Neural cell (in vitro differentiated cells): Measurements from ENCODE around the gene BABAM2. TPM values are rescaled to one million over a fixed set of nuclear protein-coding genes. Genes with fewer than 3 reads are reported as not detected.
"Not testable (repeated sequence)": the region's sequence is repeated elsewhere in the genome, so short reads cannot be mapped to it uniquely, and the experiment has no call there.

ENCODE experiments used
- H2AFZ ChIP-seq: fragments of 200-600, 300-800 bp; sonication (generic), shearing (Covaris generic); 2 replicates; pipeline ENCODE4 v1.6.0; 2014; ENCODE audit warnings: low read depth, mild to moderate bottlenecking, antibody characterized with exemption, low read length, moderate library complexity
- H3F3A ChIP-seq: fragments of 200-600 bp; shearing (Covaris generic); 2 replicates; pipeline ENCODE4 v1.6.1; 2016; ENCODE audit warnings: mild to moderate bottlenecking, moderate library complexity, mixed read lengths, antibody characterized with exemption, low read length; ENCODE audit not compliant: insufficient read depth, poor library complexity, severe bottlenecking
- H3K27ac ChIP-seq: fragments of 200-600, 300-800 bp; sonication (generic), shearing (Covaris generic); 2 replicates; pipeline ENCODE4 v1.5.1; 2014; ENCODE audit warnings: mild to moderate bottlenecking, low read length, moderate library complexity
- H3K27me3 ChIP-seq: fragments of 300-800, 200-600 bp; sonication (generic), shearing (Covaris generic); 2 replicates; pipeline ENCODE4 v1.6.0; 2014; ENCODE audit warnings: mild to moderate bottlenecking, low read depth, low read length, moderate library complexity; ENCODE audit not compliant: insufficient read depth
- H3K36me3 ChIP-seq: fragments of 300-800, 200-600 bp; sonication (generic), shearing (Covaris generic); 2 replicates; pipeline ENCODE4 v1.5.1; 2014; ENCODE audit warnings: mild to moderate bottlenecking, antibody characterized with exemption, low read length, moderate library complexity; ENCODE audit not compliant: insufficient read depth
- H3K4me2 ChIP-seq: fragments of 300-800, 200-600 bp; sonication (generic), shearing (Covaris generic); 2 replicates; pipeline ENCODE4 v1.6.0; 2014; ENCODE audit warnings: mild to moderate bottlenecking, low read length
- H3K4me3 ChIP-seq: fragments of 300-800, 200-600 bp; sonication (generic), shearing (Covaris generic); 2 replicates; pipeline ENCODE4 v1.5.1; 2014; ENCODE audit warnings: mild to moderate bottlenecking, low read length, moderate library complexity
- H3K79me2 ChIP-seq: fragments of 200-600 bp; shearing (Covaris generic); replicated peaks from 2 replicates; pipeline ENCODE4 v1.6.0; 2014; ENCODE audit warnings: mild to moderate bottlenecking, low read length, moderate library complexity; ENCODE audit not compliant: insufficient read depth
- H3K9ac ChIP-seq: fragments of 300-800, 200-600 bp; sonication (generic), shearing (Covaris generic); 2 replicates; pipeline ENCODE4 v1.6.1; 2016; ENCODE audit warnings: mild to moderate bottlenecking, low read length, mixed read lengths
- H3K9me2 ChIP-seq: fragments of 200-600 bp; shearing (Covaris generic); 2 replicates; pipeline ENCODE4 v1.6.1; 2016; ENCODE audit warnings: mild to moderate bottlenecking, low read length, mixed read lengths; ENCODE audit not compliant: insufficient read depth
- H3K9me3 ChIP-seq: fragments of 200-600, 300-800 bp; sonication (generic), shearing (Covaris generic); 2 replicates; pipeline ENCODE4 v1.6.1; 2016; ENCODE audit warnings: mild to moderate bottlenecking, mixed run types, low read length, moderate library complexity, mixed read lengths
- H4K20me1 ChIP-seq: fragments of 200-600 bp; shearing (Covaris generic); 2 replicates; pipeline ENCODE4 v1.6.1; 2016; ENCODE audit warnings: mild to moderate bottlenecking, mixed run types; ENCODE audit not compliant: insufficient read depth
- EP300 ChIP-seq: fragments of 450-650 bp; conservative IDR thresholded peaks from 2 replicates; pipeline ENCODE4 v1.6.1; 2014; ENCODE audit warnings: antibody characterized with exemption, mild to moderate bottlenecking, moderate library complexity; ENCODE audit not compliant: poor library complexity, severe bottlenecking
- EZH2 ChIP-seq: fragments of 200-600, 300-800 bp; shearing (Covaris generic), sonication (generic); IDR thresholded peaks from 2 replicates; pipeline ENCODE4 v1.6.1; 2014; ENCODE audit warnings: antibody characterized with exemption, low read length, borderline replicate concordance, mild to moderate bottlenecking; ENCODE audit not compliant: insufficient read depth, poor library complexity, severe bottlenecking
- MXI1 ChIP-seq: fragments of 450-650 bp; conservative IDR thresholded peaks from 2 replicates; pipeline ENCODE4 v1.6.1; 2014; ENCODE audit warnings: antibody characterized with exemption, mild to moderate bottlenecking; ENCODE audit not compliant: poor library complexity, severe bottlenecking
- POLR2AphosphoS5 ChIP-seq: IDR thresholded peaks from 2 replicates; pipeline ENCODE4 v1.6.1; 2012
- RAD21 ChIP-seq: fragments of 450-650 bp; conservative IDR thresholded peaks from 2 replicates; pipeline ENCODE4 v1.6.1; 2014; ENCODE audit warnings: antibody characterized with exemption, mild to moderate bottlenecking, moderate library complexity
- REST ChIP-seq: IDR thresholded peaks from 2 replicates; pipeline ENCODE4 v1.6.1; 2012; ENCODE audit warnings: borderline replicate concordance
- SMC3 ChIP-seq: fragments of 450-650 bp; conservative IDR thresholded peaks from 2 replicates; pipeline ENCODE4 v1.6.1; 2014; ENCODE audit warnings: antibody characterized with exemption, mild to moderate bottlenecking, moderate library complexity; ENCODE audit not compliant: poor library complexity
- TAF1 ChIP-seq: IDR thresholded peaks from 2 replicates; pipeline ENCODE4 v1.6.1; 2012; ENCODE audit warnings: low read depth
- polyA plus RNA-seq: library from polyadenylated mRNA; depleted of rRNA; stranded (reverse); fragments of >200 nt; gene quantifications from 2 replicates; pipeline ENCODE4 v1.2.3, GENCODE V29; 2014
- TF ChIP-seq, protein P1 (sequence below): fragments of 450-650 bp; IDR thresholded peaks from 2 replicates; pipeline ENCODE4 v1.5.1; 2014; ENCODE audit warnings: antibody characterized with exemption, mild to moderate bottlenecking, moderate library complexity; ENCODE audit not compliant: poor library complexity, severe bottlenecking

BABAM2 gene
- polyA plus RNA-seq, 1 donor from 2014 or later: 15.3 TPM

DNA sequence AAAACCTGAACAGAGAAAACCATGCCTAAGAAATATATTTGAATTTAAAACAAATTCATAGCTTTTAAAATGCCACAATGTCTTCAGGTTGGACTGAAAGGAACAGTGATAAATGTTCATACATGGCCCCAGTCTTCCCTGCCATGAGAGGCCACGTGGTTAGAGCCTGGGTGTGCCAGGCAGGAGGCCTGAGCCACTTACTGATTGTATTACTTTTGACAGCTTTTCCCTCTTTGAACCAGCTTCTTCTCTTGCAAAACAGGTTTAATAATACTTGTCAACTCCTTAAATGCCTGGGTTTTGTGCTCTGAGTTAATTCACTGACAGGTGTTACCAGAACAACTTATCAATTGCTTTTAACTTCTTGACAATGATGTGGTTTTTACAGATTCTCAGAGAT is 27.4 kb upstream of the BABAM2 start:
- Histone ChIP-seq H3K79me2 (no peaks in the 10 kb centered on the region), H3K9me2 (no peaks in the 10 kb centered on the region), H3K27me3 (no peaks in the 10 kb centered on the region), H3K4me2 (no peak overlapping the region), H3K9me3 (no peaks in the 10 kb centered on the region), H4K20me1 (no peaks in the 10 kb centered on the region), H3K27ac (peak overlapping the region; percentile 0), H3F3A (no peaks in the 10 kb centered on the region), H3K4me3 (no peak overlapping the region), H2AFZ (no peak overlapping the region), H3K9ac (no peak overlapping the region), H3K36me3 (no peaks in the 10 kb centered on the region)
- no peak for TF ChIP-seq MXI1
- TF ChIP-seq REST: no peak
- TF ChIP-seq EP300: peak; percentile 31
- TF ChIP-seq, protein P1, sequence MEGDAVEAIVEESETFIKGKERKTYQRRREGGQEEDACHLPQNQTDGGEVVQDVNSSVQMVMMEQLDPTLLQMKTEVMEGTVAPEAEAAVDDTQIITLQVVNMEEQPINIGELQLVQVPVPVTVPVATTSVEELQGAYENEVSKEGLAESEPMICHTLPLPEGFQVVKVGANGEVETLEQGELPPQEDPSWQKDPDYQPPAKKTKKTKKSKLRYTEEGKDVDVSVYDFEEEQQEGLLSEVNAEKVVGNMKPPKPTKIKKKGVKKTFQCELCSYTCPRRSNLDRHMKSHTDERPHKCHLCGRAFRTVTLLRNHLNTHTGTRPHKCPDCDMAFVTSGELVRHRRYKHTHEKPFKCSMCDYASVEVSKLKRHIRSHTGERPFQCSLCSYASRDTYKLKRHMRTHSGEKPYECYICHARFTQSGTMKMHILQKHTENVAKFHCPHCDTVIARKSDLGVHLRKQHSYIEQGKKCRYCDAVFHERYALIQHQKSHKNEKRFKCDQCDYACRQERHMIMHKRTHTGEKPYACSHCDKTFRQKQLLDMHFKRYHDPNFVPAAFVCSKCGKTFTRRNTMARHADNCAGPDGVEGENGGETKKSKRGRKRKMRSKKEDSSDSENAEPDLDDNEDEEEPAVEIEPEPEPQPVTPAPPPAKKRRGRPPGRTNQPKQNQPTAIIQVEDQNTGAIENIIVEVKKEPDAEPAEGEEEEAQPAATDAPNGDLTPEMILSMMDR: no peak
- TF ChIP-seq TAF1: no peak
- no peak for TF ChIP-seq EZH2
- TF ChIP-seq RAD21: no peak
- TF ChIP-seq SMC3: no peak
- peak; percentile 7 for TF ChIP-seq POLR2AphosphoS5

DNA sequence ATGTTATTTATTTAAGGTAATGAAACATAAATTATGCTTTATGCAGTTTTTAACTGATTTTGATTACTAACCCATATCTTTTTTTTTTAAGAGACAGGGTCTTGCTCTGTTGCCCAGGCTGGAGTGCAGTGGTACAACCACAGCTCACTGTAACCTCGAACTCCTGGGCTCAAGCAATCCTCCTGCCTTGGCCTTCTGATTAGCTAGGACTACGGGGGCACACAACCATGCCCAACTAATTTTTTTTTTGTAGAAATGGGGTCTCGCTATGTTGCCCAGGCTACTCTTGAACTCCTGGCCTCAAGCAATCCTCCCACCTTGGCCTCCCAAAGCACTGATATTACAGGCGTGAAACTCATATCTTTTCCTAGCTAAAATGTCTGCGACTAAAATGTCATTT is 26.6 kb upstream of the BABAM2 start:
- not testable (repeated sequence) for H3K36me3 ChIP-seq, H3K27me3 ChIP-seq, H3K9me3 ChIP-seq, H3F3A ChIP-seq, H3K4me2 ChIP-seq, H2AFZ ChIP-seq, H3K4me3 ChIP-seq, H3K9me2 ChIP-seq, H4K20me1 ChIP-seq, H3K9ac ChIP-seq, H3K79me2 ChIP-seq, H3K27ac ChIP-seq

DNA sequence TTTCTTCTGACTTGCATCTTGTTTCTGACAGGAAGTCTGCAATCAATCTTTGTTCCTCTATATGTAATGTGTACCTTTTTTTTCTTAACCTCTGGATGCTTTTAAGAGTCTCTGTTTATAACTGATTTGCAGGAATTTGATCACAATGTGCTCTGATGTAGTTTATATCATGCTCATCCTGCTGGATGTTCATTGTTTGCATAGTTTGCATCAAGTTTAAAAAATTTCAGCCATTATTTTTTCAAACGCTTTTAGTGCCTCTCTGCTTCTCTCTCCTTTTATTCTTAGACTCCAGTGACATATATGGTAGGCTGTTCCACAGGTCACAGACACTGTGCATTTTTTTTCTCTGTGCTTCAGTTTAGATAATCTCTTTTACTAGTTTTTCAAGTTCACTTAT is 24.3 kb upstream of the BABAM2 start:
- no peaks in the 10 kb centered on the region for H3F3A ChIP-seq
- H3K9me2 ChIP-seq: no peaks in the 10 kb centered on the region
- H3K27me3 ChIP-seq: no peaks in the 10 kb centered on the region
- H4K20me1 ChIP-seq: no peaks in the 10 kb centered on the region
- no peaks in the 10 kb centered on the region for H3K36me3 ChIP-seq
- no peak overlapping the region for H3K27ac ChIP-seq
- no peaks in the 10 kb centered on the region for H3K79me2 ChIP-seq
- no peak overlapping the region for H2AFZ ChIP-seq
- no peak overlapping the region for H3K4me2 ChIP-seq
- no peak overlapping the region for H3K4me3 ChIP-seq
- TF ChIP-seq, protein P1: no peak
- TF ChIP-seq TAF1: no peak
- TF ChIP-seq POLR2AphosphoS5: no peak
- TF ChIP-seq EZH2: no peak
- TF ChIP-seq SMC3: no peak
- TF ChIP-seq MXI1: no peak
- no peak for TF ChIP-seq REST
- no peak for TF ChIP-seq RAD21
- TF ChIP-seq EP300: no peak
- H3K9ac ChIP-seq: no peak overlapping the region
- H3K9me3 ChIP-seq: no peaks in the 10 kb centered on the region
